Measurements from ENCODE around the gene TAF1D. TPM values are rescaled to one million over a fixed set of nuclear protein-coding genes. Genes with fewer than 3 reads are reported as not detected.

The TAF1D gene
- total and polyA plus RNA-seq, 10 of the 15 experiments (the other 5 are each of a cell fraction or from before 2014, with no cell fraction given): 101 to 314 (median 199) TPM

DNA sequence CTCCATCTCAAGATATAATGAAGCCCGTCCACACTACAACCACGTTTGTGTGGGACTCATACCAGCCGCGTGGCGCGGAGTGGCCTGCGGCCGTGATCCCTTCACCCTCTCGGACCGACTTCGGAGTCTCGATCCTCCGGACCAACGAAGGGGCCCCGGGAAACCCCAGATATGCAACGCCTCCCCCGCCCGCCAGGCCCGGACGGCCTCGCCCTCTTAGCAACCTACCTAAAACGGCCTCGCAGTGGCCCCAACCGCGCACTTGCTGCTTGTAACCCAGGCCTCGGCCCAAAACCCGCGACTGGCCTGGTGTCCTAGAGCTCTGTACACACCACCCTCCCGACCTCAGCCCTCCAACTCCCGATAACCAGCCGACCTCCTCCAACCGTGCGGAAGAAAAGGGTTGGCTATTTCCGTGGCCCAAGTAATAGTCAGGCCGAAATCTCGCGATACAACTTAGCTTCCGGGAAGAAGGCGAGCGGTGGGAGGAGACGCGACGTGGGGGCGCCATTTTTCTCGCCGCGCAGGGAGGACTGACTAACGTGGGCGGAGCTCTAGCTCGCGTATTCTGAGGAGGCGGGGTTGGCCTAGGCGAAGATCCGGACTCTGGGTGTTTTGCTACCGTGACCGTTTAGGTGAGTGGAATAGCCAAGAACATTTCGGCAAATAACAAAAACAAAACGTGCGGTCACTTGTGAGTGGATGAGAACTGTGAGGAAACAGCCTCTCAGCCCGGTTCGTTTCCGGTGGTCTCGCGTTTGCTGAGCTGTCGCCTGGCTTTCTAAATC, at the start of gene TAF1D, which contains the start of gene C11orf54 (continued):
- TF ChIP-seq, protein P1, sequence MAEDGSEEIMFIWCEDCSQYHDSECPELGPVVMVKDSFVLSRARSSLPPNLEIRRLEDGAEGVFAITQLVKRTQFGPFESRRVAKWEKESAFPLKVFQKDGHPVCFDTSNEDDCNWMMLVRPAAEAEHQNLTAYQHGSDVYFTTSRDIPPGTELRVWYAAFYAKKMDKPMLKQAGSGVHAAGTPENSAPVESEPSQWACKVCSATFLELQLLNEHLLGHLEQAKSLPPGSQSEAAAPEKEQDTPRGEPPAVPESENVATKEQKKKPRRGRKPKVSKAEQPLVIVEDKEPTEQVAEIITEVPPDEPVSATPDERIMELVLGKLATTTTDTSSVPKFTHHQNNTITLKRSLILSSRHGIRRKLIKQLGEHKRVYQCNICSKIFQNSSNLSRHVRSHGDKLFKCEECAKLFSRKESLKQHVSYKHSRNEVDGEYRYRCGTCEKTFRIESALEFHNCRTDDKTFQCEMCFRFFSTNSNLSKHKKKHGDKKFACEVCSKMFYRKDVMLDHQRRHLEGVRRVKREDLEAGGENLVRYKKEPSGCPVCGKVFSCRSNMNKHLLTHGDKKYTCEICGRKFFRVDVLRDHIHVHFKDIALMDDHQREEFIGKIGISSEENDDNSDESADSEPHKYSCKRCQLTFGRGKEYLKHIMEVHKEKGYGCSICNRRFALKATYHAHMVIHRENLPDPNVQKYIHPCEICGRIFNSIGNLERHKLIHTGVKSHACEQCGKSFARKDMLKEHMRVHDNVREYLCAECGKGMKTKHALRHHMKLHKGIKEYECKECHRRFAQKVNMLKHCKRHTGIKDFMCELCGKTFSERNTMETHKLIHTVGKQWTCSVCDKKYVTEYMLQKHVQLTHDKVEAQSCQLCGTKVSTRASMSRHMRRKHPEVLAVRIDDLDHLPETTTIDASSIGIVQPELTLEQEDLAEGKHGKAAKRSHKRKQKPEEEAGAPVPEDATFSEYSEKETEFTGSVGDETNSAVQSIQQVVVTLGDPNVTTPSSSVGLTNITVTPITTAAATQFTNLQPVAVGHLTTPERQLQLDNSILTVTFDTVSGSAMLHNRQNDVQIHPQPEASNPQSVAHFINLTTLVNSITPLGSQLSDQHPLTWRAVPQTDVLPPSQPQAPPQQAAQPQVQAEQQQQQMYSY (CRISPR knock-in tag; IDR thresholded peaks at IDR 0.05): peak; percentile 10; the same call in 1 of the 2 replicates
- TF ChIP-seq, protein P2, sequence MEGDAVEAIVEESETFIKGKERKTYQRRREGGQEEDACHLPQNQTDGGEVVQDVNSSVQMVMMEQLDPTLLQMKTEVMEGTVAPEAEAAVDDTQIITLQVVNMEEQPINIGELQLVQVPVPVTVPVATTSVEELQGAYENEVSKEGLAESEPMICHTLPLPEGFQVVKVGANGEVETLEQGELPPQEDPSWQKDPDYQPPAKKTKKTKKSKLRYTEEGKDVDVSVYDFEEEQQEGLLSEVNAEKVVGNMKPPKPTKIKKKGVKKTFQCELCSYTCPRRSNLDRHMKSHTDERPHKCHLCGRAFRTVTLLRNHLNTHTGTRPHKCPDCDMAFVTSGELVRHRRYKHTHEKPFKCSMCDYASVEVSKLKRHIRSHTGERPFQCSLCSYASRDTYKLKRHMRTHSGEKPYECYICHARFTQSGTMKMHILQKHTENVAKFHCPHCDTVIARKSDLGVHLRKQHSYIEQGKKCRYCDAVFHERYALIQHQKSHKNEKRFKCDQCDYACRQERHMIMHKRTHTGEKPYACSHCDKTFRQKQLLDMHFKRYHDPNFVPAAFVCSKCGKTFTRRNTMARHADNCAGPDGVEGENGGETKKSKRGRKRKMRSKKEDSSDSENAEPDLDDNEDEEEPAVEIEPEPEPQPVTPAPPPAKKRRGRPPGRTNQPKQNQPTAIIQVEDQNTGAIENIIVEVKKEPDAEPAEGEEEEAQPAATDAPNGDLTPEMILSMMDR (IDR thresholded peaks at IDR 0.05 in 2 of 3, conservative IDR thresholded peaks at IDR 0.05 in 1 of 3; ENCODE audit: control insufficient read depth in 2 of 3, extremely low read depth in 1 of 3, insufficient read depth in 1 of 3, low read depth in 3 of 3, low read length in 3 of 3): no peak
- TF ChIP-seq TAF1 (IDR thresholded peaks at IDR 0.05; ENCODE audit: borderline replicate concordance, low read depth, low read length) (peak; percentile 94), RB1 (IDR thresholded peaks at IDR 0.05; ENCODE audit: borderline replicate concordance) (peak; percentile 56; the same call in 1 of the 2 replicates), ZNF384 (IDR thresholded peaks at IDR 0.05; ENCODE audit: borderline replicate concordance, low read depth, low read length) (no peak), IRF4 (IDR thresholded peaks at IDR 0.05; ENCODE audit: low read depth, low read length) (no peak; the same call in none of the 2 replicates), FOXM1 (IDR thresholded peaks at IDR 0.05; ENCODE audit: low read depth, low read length) (peak; percentile 63), CBX5 (IDR thresholded peaks at IDR 0.05; ENCODE audit: low read depth) (peak; percentile 72; the same call in 1 of the 2 replicates), EGR1 (IDR thresholded peaks at IDR 0.05; ENCODE audit: borderline replicate concordance in 1 of 2, low read depth in 2 of 2, low read length in 2 of 2) (peak in 1 of 2 experiments; percentile 48; a peak in 2 of 3 replicates), STAT1 (conservative IDR thresholded peaks at IDR 0.05) (0 out of 2 replicates have a peak, but pooled peaks have one; percentile 43), MXI1 (IDR thresholded peaks at IDR 0.05; ENCODE audit: low read depth, low read length) (no peak; the same call in 1 of the 2 replicates), NR2C1 (IDR thresholded peaks at IDR 0.05) (no peak), CBFB (IDR thresholded peaks at IDR 0.05; ENCODE audit: low read depth) (peak; percentile 97), POU2F2 (IDR thresholded peaks at IDR 0.05; ENCODE audit: borderline replicate concordance, low read depth, low read length) (peak; percentile 89; the same call in 2 of the 3 replicates)
- TF ChIP-seq, protein P3, sequence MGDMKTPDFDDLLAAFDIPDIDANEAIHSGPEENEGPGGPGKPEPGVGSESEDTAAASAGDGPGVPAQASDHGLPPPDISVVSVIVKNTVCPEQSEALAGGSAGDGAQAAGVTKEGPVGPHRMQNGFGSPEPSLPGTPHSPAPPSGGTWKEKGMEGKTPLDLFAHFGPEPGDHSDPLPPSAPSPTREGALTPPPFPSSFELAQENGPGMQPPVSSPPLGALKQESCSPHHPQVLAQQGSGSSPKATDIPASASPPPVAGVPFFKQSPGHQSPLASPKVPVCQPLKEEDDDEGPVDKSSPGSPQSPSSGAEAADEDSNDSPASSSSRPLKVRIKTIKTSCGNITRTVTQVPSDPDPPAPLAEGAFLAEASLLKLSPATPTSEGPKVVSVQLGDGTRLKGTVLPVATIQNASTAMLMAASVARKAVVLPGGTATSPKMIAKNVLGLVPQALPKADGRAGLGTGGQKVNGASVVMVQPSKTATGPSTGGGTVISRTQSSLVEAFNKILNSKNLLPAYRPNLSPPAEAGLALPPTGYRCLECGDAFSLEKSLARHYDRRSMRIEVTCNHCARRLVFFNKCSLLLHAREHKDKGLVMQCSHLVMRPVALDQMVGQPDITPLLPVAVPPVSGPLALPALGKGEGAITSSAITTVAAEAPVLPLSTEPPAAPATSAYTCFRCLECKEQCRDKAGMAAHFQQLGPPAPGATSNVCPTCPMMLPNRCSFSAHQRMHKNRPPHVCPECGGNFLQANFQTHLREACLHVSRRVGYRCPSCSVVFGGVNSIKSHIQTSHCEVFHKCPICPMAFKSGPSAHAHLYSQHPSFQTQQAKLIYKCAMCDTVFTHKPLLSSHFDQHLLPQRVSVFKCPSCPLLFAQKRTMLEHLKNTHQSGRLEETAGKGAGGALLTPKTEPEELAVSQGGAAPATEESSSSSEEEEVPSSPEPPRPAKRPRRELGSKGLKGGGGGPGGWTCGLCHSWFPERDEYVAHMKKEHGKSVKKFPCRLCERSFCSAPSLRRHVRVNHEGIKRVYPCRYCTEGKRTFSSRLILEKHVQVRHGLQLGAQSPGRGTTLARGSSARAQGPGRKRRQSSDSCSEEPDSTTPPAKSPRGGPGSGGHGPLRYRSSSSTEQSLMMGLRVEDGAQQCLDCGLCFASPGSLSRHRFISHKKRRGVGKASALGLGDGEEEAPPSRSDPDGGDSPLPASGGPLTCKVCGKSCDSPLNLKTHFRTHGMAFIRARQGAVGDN (IDR thresholded peaks at IDR 0.05): peak; percentile 50; the same call in 1 of the 2 replicates
- TF ChIP-seq, protein P4, sequence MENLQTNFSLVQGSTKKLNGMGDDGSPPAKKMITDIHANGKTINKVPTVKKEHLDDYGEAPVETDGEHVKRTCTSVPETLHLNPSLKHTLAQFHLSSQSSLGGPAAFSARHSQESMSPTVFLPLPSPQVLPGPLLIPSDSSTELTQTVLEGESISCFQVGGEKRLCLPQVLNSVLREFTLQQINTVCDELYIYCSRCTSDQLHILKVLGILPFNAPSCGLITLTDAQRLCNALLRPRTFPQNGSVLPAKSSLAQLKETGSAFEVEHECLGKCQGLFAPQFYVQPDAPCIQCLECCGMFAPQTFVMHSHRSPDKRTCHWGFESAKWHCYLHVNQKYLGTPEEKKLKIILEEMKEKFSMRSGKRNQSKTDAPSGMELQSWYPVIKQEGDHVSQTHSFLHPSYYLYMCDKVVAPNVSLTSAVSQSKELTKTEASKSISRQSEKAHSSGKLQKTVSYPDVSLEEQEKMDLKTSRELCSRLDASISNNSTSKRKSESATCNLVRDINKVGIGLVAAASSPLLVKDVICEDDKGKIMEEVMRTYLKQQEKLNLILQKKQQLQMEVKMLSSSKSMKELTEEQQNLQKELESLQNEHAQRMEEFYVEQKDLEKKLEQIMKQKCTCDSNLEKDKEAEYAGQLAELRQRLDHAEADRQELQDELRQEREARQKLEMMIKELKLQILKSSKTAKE (IDR thresholded peaks at IDR 0.05; ENCODE audit: low read depth, poor library complexity, severe bottlenecking): no peak

All from GM12878 (cell line).